ENCODE results near the gene ATPAF1.
"Not testable (repeated sequence)": the region's sequence is repeated elsewhere in the genome, so short reads cannot be mapped to it uniquely, and the experiment has no call there.

ATPAF1 gene

DNA sequence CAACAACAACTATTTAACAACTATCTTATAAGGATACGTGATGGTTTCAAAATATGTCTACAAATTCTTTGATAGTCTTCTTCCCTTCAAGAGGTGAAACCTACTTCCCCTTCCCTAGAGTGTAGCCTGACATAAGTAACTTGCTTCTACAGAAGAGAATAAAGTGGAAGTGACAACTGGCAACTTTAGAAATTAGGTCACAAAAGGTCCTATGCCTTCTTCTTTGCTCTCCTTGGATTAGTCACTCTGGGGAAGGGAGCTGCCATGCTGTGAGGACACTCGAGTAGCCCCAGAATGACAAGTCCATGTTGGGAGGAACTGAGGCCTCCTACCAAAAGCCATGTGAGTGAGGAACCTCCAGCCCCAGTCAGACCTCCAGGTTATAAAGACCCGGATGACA is 31.5 kb upstream of the ATPAF1 start:
- no peak for DNase-seq (ENCODE audit: extremely low spot score)
- ChIA-PET POLR2A (no interaction called here), CTCF (interaction anchor here (0.6 kb wide), 1 partner anchor 75 kb away, joined by 3 read pairs; no protein-coding TSS in a partner anchor)
- no peak for TF ChIP-seq SP1 (IDR thresholded peaks at IDR 0.05)
- no peak for TF ChIP-seq FOXA1 (IDR thresholded peaks at IDR 0.05)
- no peak for TF ChIP-seq TARDBP (IDR thresholded peaks at IDR 0.05)
- TF ChIP-seq ELF4 (IDR thresholded peaks at IDR 0.05): no peak
- no peak for TF ChIP-seq FOXM1 (IDR thresholded peaks at IDR 0.05; ENCODE audit: borderline replicate concordance)
- TF ChIP-seq ARNT (IDR thresholded peaks at IDR 0.05): no peak
- no peak for TF ChIP-seq CTBP1 (IDR thresholded peaks at IDR 0.05; ENCODE audit: borderline replicate concordance)
- TF ChIP-seq HDGF (IDR thresholded peaks at IDR 0.05; ENCODE audit: borderline replicate concordance): no peak
- TF ChIP-seq L3MBTL2 (conservative IDR thresholded peaks at IDR 0.05): no peak
- no peak for TF ChIP-seq LEF1 (IDR thresholded peaks at IDR 0.05; ENCODE audit: borderline replicate concordance)
- TF ChIP-seq SUZ12 (IDR thresholded peaks at IDR 0.05): no peak
- no peak for TF ChIP-seq FOXK2 (IDR thresholded peaks at IDR 0.05)
- TF ChIP-seq ZNF384 (IDR thresholded peaks at IDR 0.05): no peak
- TF ChIP-seq, protein P1, sequence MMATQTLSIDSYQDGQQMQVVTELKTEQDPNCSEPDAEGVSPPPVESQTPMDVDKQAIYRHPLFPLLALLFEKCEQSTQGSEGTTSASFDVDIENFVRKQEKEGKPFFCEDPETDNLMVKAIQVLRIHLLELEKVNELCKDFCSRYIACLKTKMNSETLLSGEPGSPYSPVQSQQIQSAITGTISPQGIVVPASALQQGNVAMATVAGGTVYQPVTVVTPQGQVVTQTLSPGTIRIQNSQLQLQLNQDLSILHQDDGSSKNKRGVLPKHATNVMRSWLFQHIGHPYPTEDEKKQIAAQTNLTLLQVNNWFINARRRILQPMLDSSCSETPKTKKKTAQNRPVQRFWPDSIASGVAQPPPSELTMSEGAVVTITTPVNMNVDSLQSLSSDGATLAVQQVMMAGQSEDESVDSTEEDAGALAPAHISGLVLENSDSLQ (IDR thresholded peaks at IDR 0.05): no peak
- no peak for TF ChIP-seq NFRKB (IDR thresholded peaks at IDR 0.05)

DNA sequence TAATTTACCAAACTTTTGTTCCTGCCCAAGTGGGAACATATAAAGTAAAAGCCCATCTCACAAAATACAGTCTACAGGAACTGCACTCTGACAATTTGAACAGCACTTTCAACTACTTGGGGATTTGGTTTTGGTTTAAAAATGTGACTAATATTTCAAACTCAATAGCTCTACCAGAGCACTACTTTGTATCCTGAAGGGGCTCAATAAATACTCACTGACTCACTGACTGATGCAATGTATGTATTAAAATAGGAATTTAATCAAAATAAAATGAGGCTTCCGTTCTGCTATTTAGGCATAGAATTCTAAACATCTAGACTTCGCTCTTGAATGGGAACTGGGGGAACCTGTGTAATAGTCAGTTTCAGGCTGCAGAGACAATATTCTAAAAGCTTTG is 28.9 kb upstream of the ATPAF1 start:
- POLR2A ChIA-PET: no interaction called here
- CTCF ChIA-PET: interaction anchor here (0.6 kb wide), 1 partner anchor 66 kb away, joined by 4 read pairs; no protein-coding TSS in a partner anchor
- DNase-seq (ENCODE audit: extremely low spot score): no peak
- TF ChIP-seq BHLHE40 (IDR thresholded peaks at IDR 0.05; ENCODE audit: borderline replicate concordance) (no peak), ELF4 (IDR thresholded peaks at IDR 0.05) (no peak), LEF1 (IDR thresholded peaks at IDR 0.05; ENCODE audit: borderline replicate concordance) (no peak), TARDBP (IDR thresholded peaks at IDR 0.05) (no peak)
- TF ChIP-seq, protein P1 (IDR thresholded peaks at IDR 0.05): no peak

DNA sequence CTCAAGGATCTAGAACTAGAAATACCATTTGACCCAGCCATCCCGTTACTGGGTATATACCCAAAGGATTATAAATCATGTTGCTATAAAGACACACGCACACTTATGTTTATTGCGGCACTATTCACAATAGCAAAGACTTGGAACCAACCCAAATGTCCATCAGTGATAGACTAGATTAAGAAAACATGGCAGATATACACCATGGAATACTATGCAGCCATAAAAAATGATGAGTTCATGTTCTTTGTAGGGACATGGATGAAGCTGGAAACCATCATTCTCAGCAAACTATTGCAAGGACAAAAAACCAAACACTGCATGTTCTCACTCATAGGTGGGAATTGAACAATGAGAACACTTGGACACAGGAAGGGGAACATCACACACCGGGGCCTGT is 26.5 kb upstream of the ATPAF1 start:
- CTCF ChIA-PET, POLR2A ChIA-PET: not testable (repeated sequence)

DNA sequence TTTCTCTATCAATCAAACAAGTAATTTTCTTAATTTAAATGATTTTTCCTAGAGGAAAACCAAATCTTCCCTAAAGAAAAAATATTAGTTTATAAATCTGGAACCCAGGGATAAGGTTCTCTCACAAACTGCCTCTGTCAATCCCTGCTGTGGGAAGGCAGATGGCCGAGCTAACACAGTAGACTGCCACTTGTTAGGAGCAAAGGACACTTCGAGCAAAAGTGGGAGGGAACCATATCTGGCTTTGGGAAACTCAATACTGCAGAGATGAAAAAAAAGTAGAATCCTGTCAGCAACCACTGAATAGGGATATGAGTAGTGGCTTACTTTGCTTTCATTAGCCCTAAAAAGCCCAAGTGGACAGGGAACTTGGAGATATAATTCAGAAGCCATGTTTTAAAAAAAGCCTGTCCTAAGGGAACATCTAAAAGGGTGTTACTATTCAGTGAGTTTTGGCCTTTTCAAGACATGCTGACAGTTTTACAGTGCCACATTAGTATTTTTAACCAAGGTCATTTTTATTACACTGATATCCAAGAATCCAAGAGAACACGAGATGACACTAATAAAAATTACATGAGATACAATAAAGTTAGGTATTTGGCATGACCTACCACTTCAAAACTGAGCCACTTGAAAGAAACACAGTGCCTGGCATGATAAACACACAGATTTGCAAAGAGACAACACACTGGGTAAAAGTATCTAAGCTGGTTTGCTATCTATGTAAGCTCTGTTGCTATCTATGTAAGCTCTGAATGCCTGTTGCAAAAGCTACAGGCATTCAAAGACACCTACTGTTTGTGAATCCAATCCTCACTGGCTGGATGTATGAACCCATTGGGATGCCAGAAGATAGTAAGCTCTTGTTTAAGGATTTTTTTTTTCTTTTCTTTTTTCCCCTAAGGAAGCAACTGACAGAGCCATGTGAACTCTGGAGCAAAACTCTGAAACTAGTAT is 24.9 kb upstream of the ATPAF1 start:
- DNase-seq (ENCODE audit: extremely low spot score): no peak
- CTCF ChIA-PET: no interaction called here
- TF ChIP-seq TARDBP (IDR thresholded peaks at IDR 0.05) (no peak), CTBP1 (IDR thresholded peaks at IDR 0.05; ENCODE audit: borderline replicate concordance) (no peak), FOXK2 (IDR thresholded peaks at IDR 0.05) (no peak), FOXA1 (IDR thresholded peaks at IDR 0.05) (no peak), SP1 (IDR thresholded peaks at IDR 0.05) (no peak), FOXM1 (IDR thresholded peaks at IDR 0.05; ENCODE audit: borderline replicate concordance) (no peak), ZNF384 (IDR thresholded peaks at IDR 0.05) (no peak), ELF4 (IDR thresholded peaks at IDR 0.05) (no peak), LEF1 (IDR thresholded peaks at IDR 0.05; ENCODE audit: borderline replicate concordance) (no peak), HDGF (IDR thresholded peaks at IDR 0.05; ENCODE audit: borderline replicate concordance) (no peak), ARNT (IDR thresholded peaks at IDR 0.05) (no peak), L3MBTL2 (conservative IDR thresholded peaks at IDR 0.05) (no peak), BHLHE40 (IDR thresholded peaks at IDR 0.05; ENCODE audit: borderline replicate concordance) (no peak), NFRKB (IDR thresholded peaks at IDR 0.05) (no peak), SUZ12 (IDR thresholded peaks at IDR 0.05) (no peak)
- TF ChIP-seq, protein P1 (IDR thresholded peaks at IDR 0.05): no peak
- POLR2A ChIA-PET: no interaction called here

More for the DNA sequence above, 26.5 kb upstream of the ATPAF1 start:
- not testable (repeated sequence) for DNase-seq (ENCODE audit: extremely low spot score)

DNA sequence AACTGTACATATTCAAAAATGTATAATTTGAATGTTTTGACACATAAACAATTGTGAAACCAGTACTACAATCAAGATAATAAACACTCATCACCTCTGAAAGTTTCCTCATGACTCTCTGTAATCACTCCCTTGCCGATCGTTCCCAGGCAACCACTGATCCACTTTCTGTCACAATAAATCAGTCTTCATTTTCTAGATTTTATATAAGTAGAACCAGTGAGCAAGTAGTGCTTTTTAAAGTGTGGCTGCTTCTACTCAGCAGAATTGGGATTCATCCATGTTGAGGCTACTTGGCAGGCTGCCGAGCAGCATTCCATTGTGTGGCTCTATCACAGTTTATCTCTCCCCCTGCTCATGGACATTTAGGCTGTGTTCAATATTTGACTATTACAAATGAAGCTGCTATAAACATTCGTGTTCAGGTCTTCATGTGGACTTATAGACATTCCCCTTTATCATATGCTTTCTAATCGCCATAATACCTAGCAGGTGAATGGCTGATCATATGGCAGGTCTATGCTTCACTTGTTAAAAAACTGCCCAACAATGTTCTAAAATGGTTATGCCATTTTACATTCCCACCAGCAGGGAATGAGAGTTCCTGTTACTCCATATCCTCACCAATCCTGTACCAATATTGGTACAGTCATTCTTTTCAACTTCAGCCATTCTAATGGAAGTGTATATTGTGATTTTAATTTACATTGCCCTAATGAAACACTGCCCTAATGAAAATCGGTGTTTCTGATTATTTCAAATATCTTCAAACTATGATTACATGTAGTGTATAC is 24.0 kb upstream of the ATPAF1 start:
- POLR2A ChIA-PET: no interaction called here
- TF ChIP-seq SUZ12 (IDR thresholded peaks at IDR 0.05): no peak
- no peak for TF ChIP-seq HDGF (IDR thresholded peaks at IDR 0.05; ENCODE audit: borderline replicate concordance)
- TF ChIP-seq FOXM1 (IDR thresholded peaks at IDR 0.05; ENCODE audit: borderline replicate concordance): no peak
- no peak for TF ChIP-seq SP1 (IDR thresholded peaks at IDR 0.05)
- no peak for TF ChIP-seq FOXA1 (IDR thresholded peaks at IDR 0.05)
- TF ChIP-seq ELF4 (IDR thresholded peaks at IDR 0.05): no peak
- TF ChIP-seq NFRKB (IDR thresholded peaks at IDR 0.05): no peak
- no peak for TF ChIP-seq BHLHE40 (IDR thresholded peaks at IDR 0.05; ENCODE audit: borderline replicate concordance)
- TF ChIP-seq TARDBP (IDR thresholded peaks at IDR 0.05): no peak
- TF ChIP-seq ARNT (IDR thresholded peaks at IDR 0.05): no peak
- TF ChIP-seq LEF1 (IDR thresholded peaks at IDR 0.05; ENCODE audit: borderline replicate concordance): no peak
- TF ChIP-seq FOXK2 (IDR thresholded peaks at IDR 0.05): no peak
- no peak for TF ChIP-seq ZNF384 (IDR thresholded peaks at IDR 0.05)
- no peak for TF ChIP-seq CTBP1 (IDR thresholded peaks at IDR 0.05; ENCODE audit: borderline replicate concordance)
- TF ChIP-seq L3MBTL2 (conservative IDR thresholded peaks at IDR 0.05): no peak
- TF ChIP-seq, protein P1 (IDR thresholded peaks at IDR 0.05): no peak
- no peak for DNase-seq (ENCODE audit: extremely low spot score)
- CTCF ChIA-PET: no interaction called here

Data from HEK293T (cell line).